ENCODE measurements around the gene C17orf107.

DNA sequence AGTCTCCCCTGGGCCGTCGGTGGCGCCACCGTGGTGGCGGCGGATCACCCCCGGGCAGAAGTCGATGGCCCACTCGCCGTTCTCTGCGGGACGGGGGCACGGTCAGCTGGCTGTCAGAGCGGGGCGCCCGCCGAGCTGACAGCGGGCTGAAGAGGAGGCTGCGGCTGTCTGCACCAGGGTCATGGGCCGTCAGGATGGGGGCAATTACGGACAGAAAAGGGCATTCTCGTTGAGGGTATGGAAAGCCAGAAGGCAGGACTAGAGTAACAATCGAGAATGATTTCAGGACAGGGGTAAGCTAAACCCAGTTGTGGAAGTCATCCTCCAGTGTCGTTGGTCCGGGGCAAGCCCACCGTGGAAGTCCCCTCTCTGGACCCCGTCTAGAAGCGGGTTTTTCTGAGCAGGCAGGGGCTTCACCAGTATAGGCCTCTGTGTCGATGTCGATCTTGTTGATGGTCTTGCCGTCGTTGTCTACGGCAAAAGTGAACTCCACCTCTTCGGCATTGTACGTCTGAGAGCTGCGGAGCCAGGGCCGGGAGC is 1.8 kb downstream of the C17orf107 start:
- TF ChIP-seq, protein P1, sequence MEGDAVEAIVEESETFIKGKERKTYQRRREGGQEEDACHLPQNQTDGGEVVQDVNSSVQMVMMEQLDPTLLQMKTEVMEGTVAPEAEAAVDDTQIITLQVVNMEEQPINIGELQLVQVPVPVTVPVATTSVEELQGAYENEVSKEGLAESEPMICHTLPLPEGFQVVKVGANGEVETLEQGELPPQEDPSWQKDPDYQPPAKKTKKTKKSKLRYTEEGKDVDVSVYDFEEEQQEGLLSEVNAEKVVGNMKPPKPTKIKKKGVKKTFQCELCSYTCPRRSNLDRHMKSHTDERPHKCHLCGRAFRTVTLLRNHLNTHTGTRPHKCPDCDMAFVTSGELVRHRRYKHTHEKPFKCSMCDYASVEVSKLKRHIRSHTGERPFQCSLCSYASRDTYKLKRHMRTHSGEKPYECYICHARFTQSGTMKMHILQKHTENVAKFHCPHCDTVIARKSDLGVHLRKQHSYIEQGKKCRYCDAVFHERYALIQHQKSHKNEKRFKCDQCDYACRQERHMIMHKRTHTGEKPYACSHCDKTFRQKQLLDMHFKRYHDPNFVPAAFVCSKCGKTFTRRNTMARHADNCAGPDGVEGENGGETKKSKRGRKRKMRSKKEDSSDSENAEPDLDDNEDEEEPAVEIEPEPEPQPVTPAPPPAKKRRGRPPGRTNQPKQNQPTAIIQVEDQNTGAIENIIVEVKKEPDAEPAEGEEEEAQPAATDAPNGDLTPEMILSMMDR (conservative IDR thresholded peaks at IDR 0.05; ENCODE audit: low read depth, low read length): no peak
- TF ChIP-seq EZH2 (IDR thresholded peaks at IDR 0.05; ENCODE audit: borderline replicate concordance, low read depth, low read length, poor library complexity, severe bottlenecking): no peak
